GM12801 (cell line): ENCODE measurements around the gene TWIST1.

Experiments
- TF ChIP-seq, protein P1 (sequence below): IDR thresholded peaks from one replicate; pipeline ENCODE4 v1.5.1; 2011; ENCODE audit warnings: control low read depth; ENCODE audit not compliant: insufficient read length; ENCODE audit errors: extremely low read depth

Gene TWIST1

DNA sequence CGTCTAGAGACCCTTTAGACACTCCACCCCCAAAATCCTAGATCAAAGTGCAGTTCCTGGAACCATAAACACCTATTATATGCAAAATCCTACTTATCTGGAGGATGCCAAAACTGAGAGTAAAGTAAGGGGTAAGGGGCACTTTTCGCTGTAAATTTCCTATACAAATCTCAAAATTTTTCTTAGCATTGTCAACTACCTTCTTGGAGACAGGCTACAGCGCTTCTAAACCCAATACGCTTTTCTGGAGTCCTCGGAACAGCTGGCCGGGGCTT is 10.4 kb downstream of the TWIST1 start:
- TF ChIP-seq, protein P1, sequence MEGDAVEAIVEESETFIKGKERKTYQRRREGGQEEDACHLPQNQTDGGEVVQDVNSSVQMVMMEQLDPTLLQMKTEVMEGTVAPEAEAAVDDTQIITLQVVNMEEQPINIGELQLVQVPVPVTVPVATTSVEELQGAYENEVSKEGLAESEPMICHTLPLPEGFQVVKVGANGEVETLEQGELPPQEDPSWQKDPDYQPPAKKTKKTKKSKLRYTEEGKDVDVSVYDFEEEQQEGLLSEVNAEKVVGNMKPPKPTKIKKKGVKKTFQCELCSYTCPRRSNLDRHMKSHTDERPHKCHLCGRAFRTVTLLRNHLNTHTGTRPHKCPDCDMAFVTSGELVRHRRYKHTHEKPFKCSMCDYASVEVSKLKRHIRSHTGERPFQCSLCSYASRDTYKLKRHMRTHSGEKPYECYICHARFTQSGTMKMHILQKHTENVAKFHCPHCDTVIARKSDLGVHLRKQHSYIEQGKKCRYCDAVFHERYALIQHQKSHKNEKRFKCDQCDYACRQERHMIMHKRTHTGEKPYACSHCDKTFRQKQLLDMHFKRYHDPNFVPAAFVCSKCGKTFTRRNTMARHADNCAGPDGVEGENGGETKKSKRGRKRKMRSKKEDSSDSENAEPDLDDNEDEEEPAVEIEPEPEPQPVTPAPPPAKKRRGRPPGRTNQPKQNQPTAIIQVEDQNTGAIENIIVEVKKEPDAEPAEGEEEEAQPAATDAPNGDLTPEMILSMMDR: no peak

DNA sequence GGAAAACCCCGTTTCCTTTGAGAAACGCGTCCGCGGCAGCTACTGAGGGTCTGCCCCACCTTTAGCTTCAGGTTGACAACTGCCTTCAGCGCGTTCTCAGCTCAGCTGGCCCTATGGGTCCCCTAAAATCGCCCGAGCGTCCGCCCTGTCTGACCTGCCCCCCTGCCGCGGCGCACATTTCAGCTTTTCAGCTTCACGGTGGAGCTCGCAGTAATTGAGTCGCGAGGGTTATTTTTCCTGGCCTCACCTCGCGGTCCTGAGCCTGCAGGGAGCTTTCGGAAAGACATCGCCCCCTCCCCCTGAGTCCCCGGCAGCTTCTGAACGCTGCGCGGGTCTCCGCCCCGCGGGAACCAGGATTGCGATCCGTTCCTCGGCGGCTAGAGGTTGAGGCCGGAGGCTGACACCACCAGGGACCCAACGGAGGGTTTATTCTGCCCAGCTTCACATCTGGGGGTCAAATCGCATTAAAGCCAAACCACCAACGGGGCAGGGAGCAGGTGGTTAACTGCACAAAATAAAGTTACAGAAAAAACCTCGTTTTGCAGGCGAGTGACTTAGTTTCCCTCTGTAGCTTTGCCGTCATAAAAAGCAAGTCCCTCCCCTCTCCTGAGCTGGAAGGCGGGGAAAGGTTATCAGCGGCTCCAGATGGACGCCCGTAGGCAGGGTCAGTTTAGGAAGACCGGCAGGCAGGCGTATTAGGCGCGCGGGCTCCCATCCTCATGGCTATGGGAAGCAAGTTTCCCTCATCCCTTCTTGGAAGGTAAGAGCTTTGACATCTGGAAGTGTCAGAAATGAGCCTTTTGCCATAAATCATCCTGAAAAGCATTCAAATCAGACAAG is 11.0 kb downstream of the TWIST1 start:
- TF ChIP-seq, protein P1: no peak

DNA sequence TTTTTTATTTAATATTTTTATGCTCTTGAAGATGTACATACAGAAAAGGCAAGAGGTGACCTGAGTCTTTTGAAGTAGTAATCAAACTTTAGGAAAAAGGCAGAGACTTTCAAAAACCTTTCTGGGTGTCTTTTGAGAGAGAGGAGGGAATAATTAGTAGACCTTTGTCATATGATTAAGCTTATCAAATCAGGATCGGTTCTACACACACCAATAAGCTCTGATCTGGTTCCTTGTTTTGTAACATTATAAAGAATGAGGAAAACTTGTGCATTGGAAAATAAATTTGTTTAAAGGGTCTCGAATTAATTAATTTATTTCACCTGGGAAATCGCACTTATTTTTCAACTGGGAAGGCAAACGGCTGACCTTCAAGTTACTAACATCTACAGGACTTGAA is 11.9 kb downstream of the TWIST1 start:
- TF ChIP-seq, protein P1: no peak

DNA sequence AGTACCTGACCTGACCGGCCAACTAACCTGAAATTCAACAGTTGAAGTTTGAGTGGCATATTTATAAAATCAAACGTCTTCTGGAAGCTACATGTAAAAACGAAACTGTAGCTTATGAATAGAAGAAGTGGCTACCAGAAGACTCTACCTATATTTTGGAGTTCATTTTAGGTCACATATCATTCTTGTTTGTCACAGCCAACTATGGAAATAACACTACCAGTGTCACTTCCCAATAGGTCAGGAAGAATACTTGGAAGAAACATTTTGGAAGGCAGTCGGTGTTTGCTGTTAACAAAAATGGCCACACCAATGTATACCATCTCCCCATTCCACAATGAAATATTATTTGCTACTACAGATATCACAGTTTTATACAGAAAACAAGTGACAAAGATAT is 12.6 kb downstream of the TWIST1 start:
- TF ChIP-seq, protein P1: no peak

DNA sequence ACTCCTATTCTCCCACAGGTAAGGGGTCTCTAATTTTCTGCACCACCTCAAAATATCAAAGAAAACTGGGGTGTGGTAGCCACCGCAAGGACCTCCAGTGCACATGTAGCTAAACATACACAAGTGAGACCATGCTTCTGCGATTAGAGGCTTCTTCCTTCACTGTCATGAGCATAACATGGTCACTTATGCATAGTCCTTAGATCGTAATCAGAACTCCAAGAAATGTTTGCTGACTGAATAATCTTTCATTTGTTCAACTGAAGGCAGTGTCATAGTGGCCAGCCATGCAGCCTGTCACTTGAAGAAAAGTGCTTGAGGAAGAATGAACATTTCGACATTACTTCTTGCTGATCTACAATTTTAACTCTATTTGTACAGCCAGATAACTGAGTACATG is 14.6 kb downstream of the TWIST1 start:
- TF ChIP-seq, protein P1: no peak

DNA sequence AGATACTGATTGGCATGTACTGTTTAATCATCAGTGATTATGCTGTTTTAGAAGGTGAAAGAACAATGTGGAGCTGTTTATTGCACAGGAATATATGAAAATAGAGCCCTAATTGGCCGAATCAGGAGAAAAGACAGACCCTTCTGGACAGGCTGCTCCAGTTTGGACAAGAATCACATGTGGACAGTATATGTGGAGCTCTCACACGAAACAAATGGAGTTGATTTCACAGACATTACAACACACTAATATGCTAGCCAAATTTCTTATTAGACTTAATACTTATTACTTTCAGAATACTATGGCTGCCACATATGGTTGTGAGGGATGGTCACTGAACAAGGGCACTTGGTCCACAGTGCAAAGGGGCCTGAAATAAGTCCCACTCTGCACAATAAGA is 15.5 kb downstream of the TWIST1 start:
- TF ChIP-seq, protein P1: no peak

DNA sequence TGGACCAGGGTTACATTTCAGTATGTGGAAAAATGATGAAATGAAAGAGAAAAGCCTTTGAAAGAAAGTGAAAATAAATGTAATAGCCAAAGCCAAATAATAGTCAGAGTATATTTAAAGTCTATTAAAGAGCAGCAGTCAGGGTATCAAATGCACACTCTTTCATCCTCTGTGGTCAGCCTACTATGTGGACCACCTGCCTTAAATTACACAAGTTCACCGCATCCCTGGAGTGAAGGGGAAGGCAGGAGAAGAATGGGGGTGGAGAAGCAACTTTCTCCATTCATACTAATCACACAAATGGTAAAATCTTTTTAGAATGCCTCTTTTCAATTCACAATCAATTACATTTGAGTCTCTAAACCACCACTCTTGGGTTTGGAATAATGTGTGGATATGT is 16.0 kb downstream of the TWIST1 start:
- TF ChIP-seq, protein P1: no peak

DNA sequence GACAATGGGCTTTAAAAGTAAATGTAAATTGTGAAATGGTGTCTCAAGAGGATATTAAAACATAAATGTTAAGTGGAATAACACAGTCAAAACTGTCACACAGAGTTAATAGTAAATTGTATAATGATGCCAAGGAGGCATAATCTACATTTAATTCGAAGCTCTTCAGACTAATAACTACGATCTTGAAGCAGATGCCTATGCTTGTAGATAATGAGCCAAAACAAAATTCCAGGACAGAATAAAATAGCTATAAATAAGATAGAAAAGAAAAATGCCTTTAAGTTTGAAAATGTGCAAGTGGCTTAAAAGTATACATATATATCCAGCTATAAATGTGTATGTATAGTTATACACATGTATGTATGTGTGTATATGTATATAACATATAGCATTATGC is 17.5 kb downstream of the TWIST1 start:
- TF ChIP-seq, protein P1: no peak
